ENCODE results near the gene PTPN1. TPM values are rescaled to one million over a fixed set of nuclear protein-coding genes. Genes with fewer than 3 reads are reported as not detected.

Gene PTPN1
- total and polyA plus RNA-seq, 4 donors, result 5.8 to 10.6 (median 9.7) TPM

- Histone ChIP-seq H3K4me1 (ENCODE audit: control insufficient read depth in 4 of 4, insufficient read depth in 4 of 4, low read length in 3 of 4) (peaks cover 2 to 10% (median 8%) of the 10 kb centered on the region in 4 donors), H3K9ac (ENCODE audit: low read depth in 1 of 2, low read length in 2 of 2) (no peak overlapping the region), H3K27ac (ENCODE audit: low read depth in 1 of 2, low read length in 2 of 2) (no peak overlapping the region), H3K4me3 (ENCODE audit: low read depth in 1 of 3, low read length in 3 of 3) (no peak overlapping the region), H3K36me3 (ENCODE audit: control insufficient read depth in 4 of 4, insufficient read depth in 3 of 4, low read depth in 1 of 4, low read length in 3 of 4) (peaks cover 0 to 20% (median 11%) of the 10 kb centered on the region in 4 donors), H3K27me3 (ENCODE audit: control insufficient read depth in 4 of 4, insufficient read depth in 4 of 4, low read length in 3 of 4) (no peaks in the 10 kb centered on the region), H3K9me3 (ENCODE audit: control insufficient read depth in 4 of 4, low read length in 3 of 4) (no peaks in the 10 kb centered on the region)
- WGBS, result 91% methylated on average over 20 of the region's 20 CpGs
- TF ChIP-seq ATF3 (IDR thresholded peaks at IDR 0.05), result no peak
- DNase-seq (ENCODE audit: low spot score), result no peak
These were observed 79.6 kb downstream of the PTPN1 start for GRCh38 chr20:50589548-50590347.

- Histone ChIP-seq H3K4me1 (ENCODE audit: control insufficient read depth in 4 of 4, insufficient read depth in 4 of 4, low read length in 3 of 4) (peaks cover 2 to 10% (median 8%) of the 10 kb centered on the region in 4 donors), H3K9me3 (ENCODE audit: control insufficient read depth in 4 of 4, low read length in 3 of 4) (no peaks in the 10 kb centered on the region), H3K36me3 (ENCODE audit: control insufficient read depth in 4 of 4, insufficient read depth in 3 of 4, low read depth in 1 of 4, low read length in 3 of 4) (peaks cover 0 to 16% (median 10%) of the 10 kb centered on the region in 4 donors), H3K9ac (ENCODE audit: low read depth in 1 of 2, low read length in 2 of 2) (no peak overlapping the region), H3K27ac (ENCODE audit: low read depth in 1 of 2, low read length in 2 of 2) (no peak overlapping the region), H3K27me3 (ENCODE audit: control insufficient read depth in 4 of 4, insufficient read depth in 4 of 4, low read length in 3 of 4) (no peaks in the 10 kb centered on the region), H3K4me3 (ENCODE audit: low read depth in 1 of 3, low read length in 3 of 3) (no peak overlapping the region)
- DNase-seq (ENCODE audit: low spot score), result no peak
- TF ChIP-seq EGR1 (IDR thresholded peaks at IDR 0.05; ENCODE audit: low read depth in 2 of 2) (no peak), CTCF (IDR thresholded peaks at IDR 0.05; ENCODE audit: low read depth, low read length, missing input control) (no peak), RAD21 (IDR thresholded peaks at IDR 0.05) (no peak), GABPA (IDR thresholded peaks at IDR 0.05 in 1 of 2, conservative IDR thresholded peaks at IDR 0.05 in 1 of 2) (no peak), ZBTB33 (IDR thresholded peaks at IDR 0.05) (no peak), NR2F2 (IDR thresholded peaks at IDR 0.05) (no peak), REST (IDR thresholded peaks at IDR 0.05) (no peak), ATF3 (IDR thresholded peaks at IDR 0.05) (no peak), FOXA1 (IDR thresholded peaks at IDR 0.05) (no peak), SP1 (IDR thresholded peaks at IDR 0.05) (no peak), JUND (IDR thresholded peaks at IDR 0.05) (no peak), HNF4G (IDR thresholded peaks at IDR 0.05) (no peak), TAF1 (conservative IDR thresholded peaks at IDR 0.05) (no peak), HNF4A (conservative IDR thresholded peaks at IDR 0.05) (no peak), YY1 (IDR thresholded peaks at IDR 0.05) (no peak), RXRA (IDR thresholded peaks at IDR 0.05) (no peak)
- 96% methylated on average over 11 of the region's 11 CpGs for WGBS
These were observed 80.1 kb downstream of the PTPN1 start for GRCh38 chr20:50590348-50590664.
